Mucosa of descending colon (tissue), 3 donors: Measurements from ENCODE around the gene MTA1. TPM values are rescaled to one million over a fixed set of nuclear protein-coding genes. Genes with fewer than 3 reads are reported as not detected.
A peak's percentile ranks its signal among the peaks of the same experiment; 100 is the strongest.

Experiments used
- ATAC-seq: fragments of 200-7000 bp; cut with Tn5 transposase; one replicate; pipeline ENCODE4 v1.9.1; 2020; ENCODE audit warnings: mild to moderate bottlenecking, moderate library complexity
- DNase-seq, 3 donors: peaks; one replicate each; pipeline ENCODE4 v3.0.0-alpha.2; 2020
- H3K36me3 ChIP-seq: fragments of 200-600 bp; one replicate; pipeline ENCODE4 v1.8.0; 2021; ENCODE audit warnings: low read depth, mild to moderate bottlenecking
- H3K4me1 ChIP-seq: fragments of 200-600 bp; one replicate; pipeline ENCODE4 v1.8.0; 2021; ENCODE audit warnings: low read depth, mild to moderate bottlenecking
- H3K4me3 ChIP-seq: fragments of 200-600 bp; one replicate; pipeline ENCODE4 v1.8.0; 2021; ENCODE audit warnings: mild to moderate bottlenecking
- H3K9me3 ChIP-seq: fragments of 200-600 bp; one replicate; pipeline ENCODE4 v1.8.0; 2021; ENCODE audit warnings: mild to moderate bottlenecking
- intact Hi-C, 2 donors: fragments of 100-400 bp; cut with DNase I in 1 of 2; cut with micrococcal nuclease in 1 of 2; formaldehyde crosslinking; loops; one replicate each; pipeline versions ENCODE4 v1.11.0 to v1.11.1; 2022; cut with DNase I, micrococcal nuclease
- total RNA-seq, 3 donors: library from RNA; stranded (reverse); fragmentation: NEBNext Ultra II Directional in 2 of 3; extraction: Animal tissue kit (Norgen Biotek cat#: 25700) in 2 of 3; gene quantifications; one replicate each; pipeline versions ENCODE4 v1.2.1 to v1.2.4, GENCODE V29; 2021 to 2023
- TF ChIP-seq, protein P1 (sequence below): fragments of 200-600 bp; IDR thresholded peaks from one replicate; pipeline ENCODE4 v1.8.0; 2022; ENCODE audit warnings: antibody characterized with exemption, mild to moderate bottlenecking
- donor health status: DM: no; HTN: no; CAD: no; lungs with moderate emphysema.
- donor health status: DM: no; HTN: no; CAD: no.
- donor health status: DM: no; HTN: yes; CAD: no.

The MTA1 gene
- total RNA-seq, 3 donors from 2014 or later: 76.4 to 105 (median 79.7) TPM

DNA sequence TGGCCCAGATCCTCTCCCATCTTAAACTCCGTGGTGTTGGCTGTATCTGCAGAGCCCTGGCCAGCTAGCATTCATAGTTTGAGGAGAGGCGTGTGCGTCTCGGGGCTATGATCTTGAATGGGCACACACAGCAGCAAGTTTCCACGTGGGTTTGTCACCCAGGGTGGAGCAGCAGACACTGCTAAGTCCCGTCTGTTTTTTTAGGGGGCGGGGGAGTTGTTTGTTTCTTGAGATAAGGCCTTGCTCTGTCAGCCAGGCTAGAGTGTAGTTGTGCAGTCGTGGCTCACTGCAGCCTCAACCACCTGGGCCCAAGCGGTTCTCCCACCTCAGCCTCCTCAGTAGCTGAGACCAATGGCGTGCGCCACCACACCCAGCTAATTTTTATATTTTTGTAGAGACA lies 41.4 kb upstream of the MTA1 start:
- H3K36me3 ChIP-seq: no peaks in the 10 kb centered on the region
- ATAC-seq (no peak), DNase-seq (no peak)
- intact Hi-C loops: no loop called here
- no peaks in the 10 kb centered on the region for H3K9me3 ChIP-seq
- H3K4me3 ChIP-seq: no peak overlapping the region
- TF ChIP-seq, protein P1, sequence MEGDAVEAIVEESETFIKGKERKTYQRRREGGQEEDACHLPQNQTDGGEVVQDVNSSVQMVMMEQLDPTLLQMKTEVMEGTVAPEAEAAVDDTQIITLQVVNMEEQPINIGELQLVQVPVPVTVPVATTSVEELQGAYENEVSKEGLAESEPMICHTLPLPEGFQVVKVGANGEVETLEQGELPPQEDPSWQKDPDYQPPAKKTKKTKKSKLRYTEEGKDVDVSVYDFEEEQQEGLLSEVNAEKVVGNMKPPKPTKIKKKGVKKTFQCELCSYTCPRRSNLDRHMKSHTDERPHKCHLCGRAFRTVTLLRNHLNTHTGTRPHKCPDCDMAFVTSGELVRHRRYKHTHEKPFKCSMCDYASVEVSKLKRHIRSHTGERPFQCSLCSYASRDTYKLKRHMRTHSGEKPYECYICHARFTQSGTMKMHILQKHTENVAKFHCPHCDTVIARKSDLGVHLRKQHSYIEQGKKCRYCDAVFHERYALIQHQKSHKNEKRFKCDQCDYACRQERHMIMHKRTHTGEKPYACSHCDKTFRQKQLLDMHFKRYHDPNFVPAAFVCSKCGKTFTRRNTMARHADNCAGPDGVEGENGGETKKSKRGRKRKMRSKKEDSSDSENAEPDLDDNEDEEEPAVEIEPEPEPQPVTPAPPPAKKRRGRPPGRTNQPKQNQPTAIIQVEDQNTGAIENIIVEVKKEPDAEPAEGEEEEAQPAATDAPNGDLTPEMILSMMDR: no peak
- H3K4me1 ChIP-seq: no peaks in the 10 kb centered on the region

DNA sequence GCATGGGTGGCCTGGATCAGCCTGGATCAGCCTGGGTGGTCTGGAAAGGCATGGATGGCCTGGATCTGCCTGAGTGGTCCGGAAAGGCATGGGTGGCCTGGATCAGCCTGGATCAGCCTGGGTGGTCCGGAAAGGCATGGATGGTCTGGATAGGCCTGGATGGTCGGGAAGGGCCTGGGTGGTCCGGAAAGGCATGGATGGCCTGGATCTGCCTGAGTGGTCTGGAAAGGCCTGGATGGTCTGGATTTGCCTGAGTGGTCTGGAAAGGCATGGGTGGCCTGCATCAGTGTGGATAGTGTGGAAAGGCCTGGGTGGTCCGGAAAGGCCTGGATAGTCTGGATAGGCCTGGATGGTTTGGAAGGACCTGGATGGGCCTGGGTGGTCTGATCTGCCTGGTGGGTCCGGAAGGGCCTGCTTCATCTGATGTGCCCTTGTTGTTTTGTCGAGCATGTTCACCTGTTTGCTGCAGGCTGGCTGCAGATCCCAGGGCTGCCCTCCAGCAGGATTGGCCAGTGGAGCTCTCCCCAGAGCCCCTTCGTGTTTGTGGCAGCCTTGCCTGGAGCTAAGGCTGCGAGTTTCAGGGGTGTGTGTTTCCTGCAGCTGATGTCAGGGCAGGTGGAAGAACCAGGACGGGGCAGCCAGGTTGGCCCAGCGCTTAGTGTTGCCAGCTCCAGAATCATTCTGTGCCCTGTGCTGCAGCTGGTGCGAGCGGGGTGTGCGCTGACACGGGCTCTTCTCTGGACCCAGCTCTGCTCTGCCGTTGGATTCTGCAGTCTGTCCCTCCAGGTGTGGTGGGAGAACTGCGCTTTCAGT lies 40.5 kb upstream of the MTA1 start:
- H3K9me3 ChIP-seq: no peaks in the 10 kb centered on the region
- ATAC-seq: no peak
- TF ChIP-seq, protein P1: no peak
- H3K36me3 ChIP-seq: no peaks in the 10 kb centered on the region
- peak in 1 of 3 donors; percentile 34 for DNase-seq
- H3K4me1 ChIP-seq: no peaks in the 10 kb centered on the region
- no peak overlapping the region for H3K4me3 ChIP-seq
- intact Hi-C loops: no loop called here

DNA sequence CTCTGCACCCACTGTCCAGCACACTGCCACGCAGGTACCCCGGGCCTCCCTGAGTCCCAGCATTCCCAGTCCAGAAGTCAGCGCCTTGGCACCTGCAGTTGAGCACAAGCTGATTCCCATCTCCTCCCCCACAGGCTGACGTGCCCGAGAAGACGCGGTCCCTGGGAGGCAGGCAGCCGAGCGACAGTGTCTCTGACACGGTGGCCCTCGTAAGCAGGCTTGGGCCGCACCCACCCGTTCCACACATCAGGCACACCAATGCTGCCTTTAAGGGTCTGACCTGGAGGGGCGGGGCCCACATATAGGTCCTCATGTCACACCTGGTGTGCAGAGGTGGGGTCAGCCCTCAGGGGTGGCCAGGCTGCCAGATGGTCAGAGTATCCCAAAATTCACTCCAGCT lies 39.7 kb upstream of the MTA1 start:
- Histone ChIP-seq H3K4me3 (no peak overlapping the region), H3K4me1 (no peaks in the 10 kb centered on the region), H3K9me3 (no peaks in the 10 kb centered on the region), H3K36me3 (no peaks in the 10 kb centered on the region)
- peak in 2 of 3 donors; percentile 18 to 34 for DNase-seq
- TF ChIP-seq, protein P1: no peak
- intact Hi-C loops: no loop called here
- no peak for ATAC-seq

DNA sequence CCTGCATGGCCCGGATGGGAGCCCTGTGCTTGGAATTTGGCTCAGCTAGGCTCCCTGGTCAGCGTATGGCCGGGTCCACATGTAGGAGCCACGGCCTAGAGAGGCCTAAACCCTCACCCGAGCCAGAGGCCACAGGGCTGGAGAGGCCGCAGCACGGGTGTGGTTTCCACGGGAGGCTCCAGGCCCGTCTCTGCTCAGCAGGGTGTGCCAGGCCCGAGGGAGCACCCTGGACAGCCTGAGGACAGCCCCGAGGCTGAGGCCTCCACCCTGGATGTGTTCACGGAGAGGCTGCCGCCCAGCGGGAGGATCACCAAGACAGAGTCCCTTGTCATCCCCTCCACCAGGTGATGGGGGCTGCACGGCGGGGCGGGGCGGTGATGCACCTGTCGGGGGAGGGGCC lies 38.9 kb upstream of the MTA1 start:
- intact Hi-C loops: no loop called here
- DNase-seq (peak in 2 of 3 donors; percentile 18 to 47), ATAC-seq (no peak)
- Histone ChIP-seq H3K4me3 (no peak overlapping the region), H3K9me3 (no peaks in the 10 kb centered on the region), H3K36me3 (no peaks in the 10 kb centered on the region), H3K4me1 (no peaks in the 10 kb centered on the region)
- TF ChIP-seq, protein P1: no peak

DNA sequence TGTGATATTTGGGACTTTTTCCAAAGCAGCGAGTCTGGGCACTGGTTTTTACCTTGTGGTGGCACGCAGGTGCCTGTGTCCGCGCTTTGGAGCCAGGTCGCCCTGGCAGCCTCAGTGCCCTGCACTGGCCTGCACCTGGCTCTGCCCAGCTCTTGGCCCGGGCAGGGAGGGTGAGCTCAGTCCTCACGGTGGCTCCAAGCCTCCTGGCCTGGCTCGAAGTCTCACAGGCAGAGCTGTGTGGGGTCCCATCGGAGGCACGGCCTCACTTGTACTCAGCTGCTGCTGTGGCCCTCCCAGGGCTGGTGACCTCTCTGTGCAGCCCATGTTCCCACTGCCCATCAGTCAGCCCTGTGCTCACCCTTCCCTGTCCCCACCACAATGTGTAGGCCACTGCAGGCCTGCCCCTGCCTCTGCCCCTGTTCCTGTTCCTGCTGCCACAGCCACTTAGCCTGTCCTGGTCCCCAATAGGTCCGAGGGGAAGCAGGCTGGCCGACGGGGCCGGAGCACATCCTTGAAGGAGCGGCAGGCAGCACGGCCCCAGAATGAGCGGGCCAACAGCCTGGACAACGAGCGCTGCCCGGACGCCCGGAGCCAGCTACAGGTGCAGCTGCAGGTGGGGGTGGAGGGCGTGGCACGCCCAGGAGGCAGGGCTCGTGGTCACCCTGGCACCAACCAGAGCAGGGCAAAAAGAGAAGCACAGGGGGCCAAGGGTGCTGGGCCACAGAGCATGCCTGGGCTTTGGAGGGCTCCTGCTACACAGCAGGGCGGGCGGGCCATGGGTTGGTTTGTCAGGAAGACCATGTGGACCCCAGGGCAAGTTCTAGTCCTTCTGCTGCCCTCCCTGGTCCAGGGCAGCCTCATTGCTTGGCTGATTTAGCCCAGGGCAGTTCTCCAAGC lies 37.9 kb upstream of the MTA1 start:
- H3K36me3 ChIP-seq: no peaks in the 10 kb centered on the region
- intact Hi-C loops: no loop called here
- ATAC-seq (no peak), DNase-seq (peak in 1 of 3 donors; percentile 37)
- no peaks in the 10 kb centered on the region for H3K4me1 ChIP-seq
- TF ChIP-seq, protein P1: no peak
- H3K4me3 ChIP-seq: no peak overlapping the region
- H3K9me3 ChIP-seq: no peaks in the 10 kb centered on the region
